HCT116 (cell line): Measurements from ENCODE around the gene GP2. TPM values are rescaled to one million over a fixed set of nuclear protein-coding genes. Genes with fewer than 3 reads are reported as not detected.

Experiments used
- ATAC-seq: fragments of 200-7000 bp; cut with Tn5 transposase; 2 replicates; pipeline ENCODE4 v1.9.1; 2020; ENCODE audit warnings: mild to moderate bottlenecking, moderate library complexity
- BruUV-seq: library from RNA; stranded (reverse); fragments of 400-500 nt; replicated peaks from 2 replicates; lab custom pipeline; 2021; lab: Mats Ljungman, UMichigan
- CTCF ChIA-PET: fragments of 300-600 bp; sonication (Branson Sonifier 250); formaldehyde crosslinking; loops from one replicate; lab custom pipeline; 2021; ENCODE audit warnings: antibody characterized with exemption; lab: Charles Lee
- POLR2A ChIA-PET: fragments of 300-600, 350-600 bp; sonication (Branson Sonifier 250); formaldehyde crosslinking; loops from one replicate; lab custom pipeline; 2021; ENCODE audit warnings: antibody characterized with exemption; lab: Charles Lee
- RAD21 ChIA-PET, 2 experiments: fragments of 300-600 bp; sonication (Branson Sonifier 250); formaldehyde crosslinking; loops; one replicate each; lab custom pipeline; 2023; ENCODE audit warnings: low total read pairs in 2 of 2; ENCODE audit not compliant: uncharacterized antibody in 2 of 2, unreplicated experiment in 2 of 2, low non-redundant PET in 1 of 2; lab: Charles Lee
- DNase-seq: peaks from one replicate; pipeline ENCODE4 v3.0.0-alpha.2; 2010; ENCODE audit warnings: low read depth, low spot score
- H2AFZ ChIP-seq: fragments of 200-600 bp; shearing (Covaris generic), sonication (generic); 2 replicates; pipeline ENCODE4 v1.6.1; 2017; ENCODE audit warnings: low read depth, mixed run types, mixed read lengths, antibody characterized with exemption, low read length; ENCODE audit not compliant: poor library complexity, severe bottlenecking
- H3K27ac ChIP-seq: 2 replicates; pipeline ENCODE4 v1.5.1; 2012; ENCODE audit warnings: low read depth, low read length
- H3K27me3 ChIP-seq: fragments of 200-600 bp; sonication (generic); 2 replicates; pipeline ENCODE4 v1.6.1; 2016; ENCODE audit warnings: mixed run types, low read length, mixed read lengths; ENCODE audit not compliant: insufficient read depth
- H3K36me3 ChIP-seq, 2 experiments: fragments of 200-500 bp in 1 of 2; fragments of 200-600 bp in 1 of 2; sonication (Bioruptor generic) in 1 of 2; sonication (generic) in 1 of 2; 2 replicates each; pipeline versions ENCODE4 v1.5.1 to v1.6.1; 2014 to 2016; ENCODE audit warnings: low read length in 2 of 2, inconsistent platforms in 1 of 2, mixed read lengths in 1 of 2, mixed run types in 1 of 2; ENCODE audit not compliant: insufficient read depth in 2 of 2, control insufficient read depth in 1 of 2
- H3K4me1 ChIP-seq, 2 experiments: fragments of 200-600 bp in 1 of 2; sonication (generic) in 1 of 2; 2 replicates each; pipeline versions ENCODE4 v1.5.1 to v1.6.1; 2012 to 2017; ENCODE audit warnings: low read length in 2 of 2, inconsistent platforms in 1 of 2, mild to moderate bottlenecking in 1 of 2, mixed read lengths in 1 of 2, mixed run types in 1 of 2, moderate library complexity in 1 of 2; ENCODE audit not compliant: insufficient read depth in 2 of 2, control insufficient read depth in 1 of 2
- H3K4me2 ChIP-seq: fragments of 200-600 bp; sonication (generic); 2 replicates; pipeline ENCODE4 v1.6.1; 2017; ENCODE audit warnings: mixed run types, low read length, mixed read lengths
- H3K4me3 ChIP-seq, 2 experiments: fragments of 200-600 bp in 1 of 2; sonication (generic) in 1 of 2; replicated peaks in 1 of 2; 2 replicates each; pipeline ENCODE4 v1.5.1; 2011 to 2016; ENCODE audit warnings: low read length in 2 of 2, control low read depth in 1 of 2, low read depth in 1 of 2, mild to moderate bottlenecking in 1 of 2, mixed read lengths in 1 of 2, mixed run types in 1 of 2
- H3K79me2 ChIP-seq: fragments of 200-600 bp; sonication (generic); 2 replicates; pipeline ENCODE4 v1.6.1; 2017; ENCODE audit warnings: mild to moderate bottlenecking, mixed run types, low read length, moderate library complexity, mixed read lengths; ENCODE audit not compliant: insufficient read depth
- H3K9ac ChIP-seq: fragments of 200-600 bp; sonication (generic); 2 replicates; pipeline ENCODE4 v1.6.1; 2016; ENCODE audit warnings: low read length, mixed read lengths
- H3K9me2 ChIP-seq: fragments of 200-600 bp; sonication (generic), shearing (Covaris generic); 2 replicates; pipeline ENCODE4 v1.6.1; 2017; ENCODE audit warnings: mixed run types, mild to moderate bottlenecking, moderate library complexity; ENCODE audit not compliant: insufficient read depth
- H3K9me3 ChIP-seq, 2 experiments: fragments of 200-500 bp in 1 of 2; fragments of 200-600 bp in 1 of 2; sonication (Bioruptor generic) in 1 of 2; sonication (generic) in 1 of 2; 2 replicates each; pipeline ENCODE4 v1.6.1; 2014 to 2017; ENCODE audit warnings: low read length in 2 of 2, mixed read lengths in 2 of 2, inconsistent platforms in 1 of 2, low read depth in 1 of 2, mild to moderate bottlenecking in 1 of 2, mixed run types in 1 of 2, moderate library complexity in 1 of 2; ENCODE audit not compliant: control insufficient read depth in 1 of 2, insufficient read depth in 1 of 2
- H4K20me1 ChIP-seq: fragments of 200-600 bp; sonication (generic), shearing (Covaris generic); 2 replicates; pipeline ENCODE4 v1.6.1; 2017; ENCODE audit warnings: mixed run types, mild to moderate bottlenecking, moderate library complexity; ENCODE audit not compliant: insufficient read depth
- CEBPB ChIP-seq: IDR thresholded peaks from 2 replicates; pipeline ENCODE4 v1.6.1; 2012; ENCODE audit warnings: low read depth
- EGR1 ChIP-seq: IDR thresholded peaks from 2 replicates; pipeline ENCODE4 v1.6.1; 2012; ENCODE audit warnings: low read depth
- MAX ChIP-seq: IDR thresholded peaks from 2 replicates; pipeline ENCODE4 v1.6.1; 2012
- SRF ChIP-seq: IDR thresholded peaks from 2 replicates; pipeline ENCODE4 v1.6.1; 2012; ENCODE audit warnings: low read depth
- ZFX ChIP-seq: fragments of 450-650 bp; IDR thresholded peaks from 2 replicates; pipeline ENCODE4 v1.6.1; 2017
- ZNF274 ChIP-seq: fragments of 200-500 bp; sonication (Bioruptor generic); IDR thresholded peaks from 2 replicates; pipeline ENCODE4 v1.6.1; 2014; ENCODE audit warnings: mild to moderate bottlenecking, low read depth, low read length, inconsistent platforms
- intact Hi-C: fragments of 100-400 bp; cut with micrococcal nuclease; formaldehyde crosslinking; loops from 2 replicates; pipeline ENCODE4 v1.10.0; 2022
- total RNA-seq: library from RNA; stranded (reverse); gene quantifications from one replicate; pipeline ENCODE4 v1.2.1, GENCODE V29; 2021; ENCODE audit not compliant: unreplicated experiment
- TF ChIP-seq, protein P1 (sequence below): IDR thresholded peaks from 2 replicates; pipeline ENCODE4 v1.6.1; 2012; ENCODE audit warnings: low read depth

GP2 gene
- total RNA-seq, 1 experiment from 2014 or later: 8.7 TPM

- POLR2A ChIA-PET: no interaction called here
- no peak for TF ChIP-seq ZNF274
- no peak for TF ChIP-seq SRF
- TF ChIP-seq MAX: no peak
- no peak for TF ChIP-seq CEBPB
- no peak for TF ChIP-seq EGR1
- TF ChIP-seq ZFX: no peak
- TF ChIP-seq, protein P1, sequence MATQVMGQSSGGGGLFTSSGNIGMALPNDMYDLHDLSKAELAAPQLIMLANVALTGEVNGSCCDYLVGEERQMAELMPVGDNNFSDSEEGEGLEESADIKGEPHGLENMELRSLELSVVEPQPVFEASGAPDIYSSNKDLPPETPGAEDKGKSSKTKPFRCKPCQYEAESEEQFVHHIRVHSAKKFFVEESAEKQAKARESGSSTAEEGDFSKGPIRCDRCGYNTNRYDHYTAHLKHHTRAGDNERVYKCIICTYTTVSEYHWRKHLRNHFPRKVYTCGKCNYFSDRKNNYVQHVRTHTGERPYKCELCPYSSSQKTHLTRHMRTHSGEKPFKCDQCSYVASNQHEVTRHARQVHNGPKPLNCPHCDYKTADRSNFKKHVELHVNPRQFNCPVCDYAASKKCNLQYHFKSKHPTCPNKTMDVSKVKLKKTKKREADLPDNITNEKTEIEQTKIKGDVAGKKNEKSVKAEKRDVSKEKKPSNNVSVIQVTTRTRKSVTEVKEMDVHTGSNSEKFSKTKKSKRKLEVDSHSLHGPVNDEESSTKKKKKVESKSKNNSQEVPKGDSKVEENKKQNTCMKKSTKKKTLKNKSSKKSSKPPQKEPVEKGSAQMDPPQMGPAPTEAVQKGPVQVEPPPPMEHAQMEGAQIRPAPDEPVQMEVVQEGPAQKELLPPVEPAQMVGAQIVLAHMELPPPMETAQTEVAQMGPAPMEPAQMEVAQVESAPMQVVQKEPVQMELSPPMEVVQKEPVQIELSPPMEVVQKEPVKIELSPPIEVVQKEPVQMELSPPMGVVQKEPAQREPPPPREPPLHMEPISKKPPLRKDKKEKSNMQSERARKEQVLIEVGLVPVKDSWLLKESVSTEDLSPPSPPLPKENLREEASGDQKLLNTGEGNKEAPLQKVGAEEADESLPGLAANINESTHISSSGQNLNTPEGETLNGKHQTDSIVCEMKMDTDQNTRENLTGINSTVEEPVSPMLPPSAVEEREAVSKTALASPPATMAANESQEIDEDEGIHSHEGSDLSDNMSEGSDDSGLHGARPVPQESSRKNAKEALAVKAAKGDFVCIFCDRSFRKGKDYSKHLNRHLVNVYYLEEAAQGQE: no peak
- TF ChIP-seq, all 23 proteins: peak for 0
- Histone ChIP-seq H3K4me1 (no peaks in the 10 kb centered on the region), H2AFZ (no peak overlapping the region), H3K9ac (no peak overlapping the region), H3K9me3 (no peaks in the 10 kb centered on the region), H3K79me2 (no peaks in the 10 kb centered on the region), H3K27me3 (peaks cover 46% of the 10 kb centered on the region), H3K4me2 (no peak overlapping the region), H3K4me3 (no peak overlapping the region), H3K27ac (no peak overlapping the region), H3K36me3 (no peaks in the 10 kb centered on the region), H4K20me1 (no peaks in the 10 kb centered on the region), H3K9me2 (no peaks in the 10 kb centered on the region)
- BruUV-seq: no TSS peak
- ATAC-seq: no peak
- CTCF ChIA-PET: no interaction called here
- RAD21 ChIA-PET: no interaction called here
- intact Hi-C loops: loop anchor here (10.0 kb wide), 1 partner anchor 702 kb away; no protein-coding TSS in a partner anchor
- no peak for DNase-seq
These were observed 20.1 kb downstream of the GP2 start for GRCh38 chr16:20307240-20307671.
